Right atrium auricular region (tissue), 2 donors: ENCODE measurements around the gene MAB21L3. TPM values are rescaled to one million over a fixed set of nuclear protein-coding genes. Genes with fewer than 3 reads are reported as not detected.

Source experiments
- DNase-seq: peaks from one replicate; pipeline ENCODE4 v3.0.0-alpha.2; 2019; ENCODE audit warnings: low spot score
- H3K27ac ChIP-seq, 2 donors: fragments of 200-600 bp; sonication (generic); 1 replicate in 1 of 2; 2 replicates in 1 of 2; pipeline ENCODE4 v1.5.1; 2016 to 2019
- H3K27me3 ChIP-seq, 2 donors: fragments of 200-600 bp; sonication (generic); one replicate each; pipeline versions ENCODE4 v1.5.1 to v1.6.0; 2017 to 2019
- H3K36me3 ChIP-seq: fragments of 200-600 bp; sonication (generic); one replicate; pipeline ENCODE4 v1.5.1; 2016
- H3K4me1 ChIP-seq, 2 donors: fragments of 200-600 bp; sonication (generic); one replicate each; pipeline versions ENCODE4 v1.5.1 to v1.6.0; 2017 to 2019
- H3K4me3 ChIP-seq, 2 donors: fragments of 200-600 bp; sonication (generic); 1 replicate in 1 of 2; 2 replicates in 1 of 2; pipeline ENCODE4 v1.5.1; 2017 to 2019; ENCODE audit warnings: mild to moderate bottlenecking in 1 of 2, moderate library complexity in 1 of 2
- H3K9me3 ChIP-seq, 2 donors: fragments of 200-600 bp; sonication (generic); one replicate each; pipeline ENCODE4 v1.5.1; 2019
- total RNA-seq, 2 donors: library from RNA; depleted of rRNA; stranded (reverse); fragments of >200 nt; gene quantifications; one replicate each; pipeline ENCODE4 v1.1.0, GENCODE V29; 2016
- TF ChIP-seq, protein P1 (sequence below), 2 donors: fragments of 200-600 bp; sonication (generic); IDR thresholded peaks; one replicate each; pipeline ENCODE4 v1.5.1; 2019; ENCODE audit warnings: antibody characterized with exemption in 2 of 2

MAB21L3 gene
- total RNA-seq, 2 donors from 2014 or later = not detected

DNA sequence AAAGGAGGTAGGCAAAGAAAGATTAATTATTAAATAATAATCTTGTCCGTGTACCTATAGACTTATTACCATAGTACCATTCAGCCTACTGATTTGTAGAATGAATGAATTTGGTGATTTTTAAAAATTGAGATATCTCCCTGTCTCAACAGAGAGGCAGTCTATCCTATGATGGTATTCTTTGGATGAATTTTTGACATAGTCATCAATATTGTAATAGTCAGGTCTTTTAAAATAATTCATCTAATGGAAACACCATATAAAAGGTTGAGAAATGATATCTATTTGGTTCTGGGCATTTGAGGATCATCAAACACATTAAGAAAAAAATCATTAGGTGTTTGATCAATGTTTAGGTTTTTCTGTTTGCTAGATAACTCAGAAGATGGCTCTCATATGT, 35.6 kb upstream of the MAB21L3 start:
- Histone ChIP-seq H3K4me3 (no peak overlapping the region), H3K4me1 (no peaks in the 10 kb centered on the region), H3K27ac (no peak overlapping the region), H3K36me3 (peaks cover 7% of the 10 kb centered on the region), H3K9me3 (no peaks in the 10 kb centered on the region), H3K27me3 (no peaks in the 10 kb centered on the region)
- TF ChIP-seq, protein P1, sequence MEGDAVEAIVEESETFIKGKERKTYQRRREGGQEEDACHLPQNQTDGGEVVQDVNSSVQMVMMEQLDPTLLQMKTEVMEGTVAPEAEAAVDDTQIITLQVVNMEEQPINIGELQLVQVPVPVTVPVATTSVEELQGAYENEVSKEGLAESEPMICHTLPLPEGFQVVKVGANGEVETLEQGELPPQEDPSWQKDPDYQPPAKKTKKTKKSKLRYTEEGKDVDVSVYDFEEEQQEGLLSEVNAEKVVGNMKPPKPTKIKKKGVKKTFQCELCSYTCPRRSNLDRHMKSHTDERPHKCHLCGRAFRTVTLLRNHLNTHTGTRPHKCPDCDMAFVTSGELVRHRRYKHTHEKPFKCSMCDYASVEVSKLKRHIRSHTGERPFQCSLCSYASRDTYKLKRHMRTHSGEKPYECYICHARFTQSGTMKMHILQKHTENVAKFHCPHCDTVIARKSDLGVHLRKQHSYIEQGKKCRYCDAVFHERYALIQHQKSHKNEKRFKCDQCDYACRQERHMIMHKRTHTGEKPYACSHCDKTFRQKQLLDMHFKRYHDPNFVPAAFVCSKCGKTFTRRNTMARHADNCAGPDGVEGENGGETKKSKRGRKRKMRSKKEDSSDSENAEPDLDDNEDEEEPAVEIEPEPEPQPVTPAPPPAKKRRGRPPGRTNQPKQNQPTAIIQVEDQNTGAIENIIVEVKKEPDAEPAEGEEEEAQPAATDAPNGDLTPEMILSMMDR (IDR thresholded peaks at IDR 0.05) = no peak
- DNase-seq = no peak

DNA sequence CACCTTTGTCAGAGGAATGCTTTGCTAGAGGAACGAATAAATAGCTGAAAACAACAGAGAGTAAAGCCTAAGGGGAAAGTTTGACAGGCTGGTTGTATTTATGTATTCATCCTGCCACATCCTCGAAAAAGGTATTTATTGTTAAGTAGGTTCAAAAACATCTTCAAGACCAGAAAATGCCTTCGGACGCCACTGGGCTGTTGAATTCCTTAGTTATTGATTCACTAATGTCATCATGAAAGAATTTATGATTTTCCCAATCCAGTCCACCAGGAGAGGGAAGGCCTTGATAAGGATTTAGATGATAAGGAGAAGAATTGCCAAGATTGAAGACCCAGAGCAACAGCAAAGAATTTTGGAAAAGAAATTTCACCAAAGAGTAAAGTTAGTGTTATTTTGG, 35.2 kb upstream of the MAB21L3 start:
- Histone ChIP-seq H3K4me1 (no peaks in the 10 kb centered on the region), H3K27me3 (no peaks in the 10 kb centered on the region), H3K36me3 (peaks cover 6% of the 10 kb centered on the region), H3K4me3 (no peak overlapping the region), H3K27ac (no peak overlapping the region), H3K9me3 (no peaks in the 10 kb centered on the region)
- no peak for DNase-seq
- TF ChIP-seq, protein P1 (IDR thresholded peaks at IDR 0.05) = no peak

DNA sequence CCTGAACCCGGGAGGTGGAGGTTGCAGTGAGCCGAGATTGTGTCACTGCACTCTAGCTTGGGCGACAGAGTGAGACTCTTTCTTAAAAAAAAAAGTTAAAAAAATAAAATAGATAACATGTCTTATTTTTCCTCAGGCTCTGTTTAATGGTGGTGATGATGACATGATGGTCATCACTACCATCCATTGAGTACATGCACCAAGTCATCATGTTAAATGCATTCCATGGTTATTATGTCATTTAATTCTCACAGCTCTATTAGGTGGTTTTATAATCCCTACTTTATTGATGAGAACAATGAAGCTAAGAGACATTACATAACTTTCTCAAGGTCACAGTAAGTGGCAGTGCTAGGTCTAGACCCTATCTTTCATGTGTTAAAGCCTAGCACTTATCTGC, 34.4 kb upstream of the MAB21L3 start:
- no peaks in the 10 kb centered on the region for H3K4me1 ChIP-seq
- DNase-seq = no peak
- no peak overlapping the region for H3K27ac ChIP-seq
- H3K36me3 ChIP-seq = peaks cover 6% of the 10 kb centered on the region
- no peak overlapping the region for H3K4me3 ChIP-seq
- no peaks in the 10 kb centered on the region for H3K9me3 ChIP-seq
- TF ChIP-seq, protein P1 (IDR thresholded peaks at IDR 0.05) = no peak
- H3K27me3 ChIP-seq = no peaks in the 10 kb centered on the region

DNA sequence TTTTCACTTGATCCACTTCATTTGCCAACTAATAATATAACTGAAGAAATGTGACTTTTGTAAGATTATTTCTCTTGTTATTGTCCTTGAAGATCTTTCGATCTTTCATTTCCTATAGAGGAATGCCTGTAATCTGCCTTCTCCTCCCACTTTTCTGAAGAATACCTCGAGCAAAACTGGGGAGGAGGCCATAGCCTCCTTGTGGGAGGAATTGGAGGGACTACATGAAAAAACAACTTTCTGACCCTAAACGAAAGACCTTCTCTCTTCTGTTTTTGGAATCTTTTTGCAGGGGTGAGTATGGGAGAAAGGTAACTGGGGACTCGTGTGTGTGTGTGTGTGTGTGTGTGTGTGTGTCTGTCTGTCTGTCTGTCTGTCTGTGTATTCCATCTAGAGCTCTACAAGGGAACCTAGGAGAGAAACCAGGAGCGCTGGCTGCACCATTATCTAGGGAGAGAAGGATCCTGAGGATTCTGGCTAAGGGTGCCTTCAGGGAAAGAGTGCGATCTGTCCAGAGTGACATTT, 32.4 kb upstream of the MAB21L3 start:
- TF ChIP-seq, protein P1 (IDR thresholded peaks at IDR 0.05) = no peak
- H3K27me3 ChIP-seq = no peaks in the 10 kb centered on the region
- no peaks in the 10 kb centered on the region for H3K9me3 ChIP-seq
- no peak for DNase-seq
- H3K4me3 ChIP-seq = no peak overlapping the region
- no peak overlapping the region for H3K27ac ChIP-seq
- H3K4me1 ChIP-seq = no peaks in the 10 kb centered on the region
- peaks cover 6% of the 10 kb centered on the region for H3K36me3 ChIP-seq

DNA sequence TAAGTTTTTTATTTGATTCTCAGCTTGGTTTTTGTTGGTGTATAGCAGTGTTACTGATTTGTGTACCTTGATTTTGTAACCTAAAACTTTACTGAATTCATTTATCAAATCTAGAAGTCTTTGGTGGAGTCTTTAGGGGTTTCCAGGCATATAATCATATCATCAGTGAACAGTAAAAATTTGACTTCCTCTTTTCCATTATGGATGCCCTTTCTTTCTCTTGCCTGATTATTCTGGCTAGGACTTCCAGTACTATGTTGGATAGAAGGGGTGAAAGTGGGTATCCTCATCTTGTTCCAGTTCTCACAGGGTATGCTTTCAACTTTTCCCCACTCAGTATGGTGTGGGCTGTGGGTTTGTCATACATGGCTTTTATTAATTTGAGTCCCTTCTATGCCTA, 23.6 kb upstream of the MAB21L3 start:
- H3K4me3 ChIP-seq = no peak overlapping the region
- H3K4me1 ChIP-seq = no peaks in the 10 kb centered on the region
- H3K9me3 ChIP-seq = peaks cover 0 to 20% of the 10 kb centered on the region in 2 donors
- H3K36me3 ChIP-seq = no peaks in the 10 kb centered on the region
- TF ChIP-seq, protein P1 (IDR thresholded peaks at IDR 0.05) = no peak
- DNase-seq = no peak
- H3K27ac ChIP-seq = no peak overlapping the region
- H3K27me3 ChIP-seq = no peaks in the 10 kb centered on the region

DNA sequence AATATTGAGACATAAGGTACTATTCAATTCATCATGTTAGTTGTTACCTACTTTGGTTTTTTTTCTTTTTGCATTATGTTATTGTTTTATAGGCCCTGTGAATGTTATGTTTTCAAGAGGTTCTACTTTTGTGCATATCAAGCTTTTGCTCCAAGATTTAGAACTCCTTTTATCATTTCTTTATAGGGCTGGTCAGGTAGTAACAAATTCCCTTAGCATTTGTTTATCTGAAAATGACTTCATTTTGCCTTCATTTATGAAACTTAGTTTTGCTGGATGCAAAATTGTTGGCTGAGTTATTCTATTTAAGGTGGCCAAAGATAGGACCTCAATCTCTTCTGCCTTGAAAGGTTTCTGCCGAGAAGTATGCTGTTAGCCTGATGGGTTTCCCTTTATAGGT, 21.3 kb upstream of the MAB21L3 start:
- Histone ChIP-seq H3K4me1 (no peaks in the 10 kb centered on the region), H3K36me3 (no peaks in the 10 kb centered on the region), H3K27ac (no peak overlapping the region), H3K27me3 (no peaks in the 10 kb centered on the region), H3K4me3 (no peak overlapping the region), H3K9me3 (peaks cover 0 to 25% of the 10 kb centered on the region in 2 donors)
- DNase-seq = no peak
- TF ChIP-seq, protein P1 (IDR thresholded peaks at IDR 0.05) = no peak
